Keratinocyte (primary cell): ENCODE results near the gene ELF3.

Experiments used
- EZH2 ChIP-seq: IDR thresholded peaks from one replicate; pipeline ENCODE4 v1.6.1; 2012; ENCODE audit warnings: inconsistent platforms, mild to moderate bottlenecking, low read length, moderate library complexity
- TF ChIP-seq, protein P1 (sequence below), 3 experiments: IDR thresholded peaks in 1 of 3; conservative IDR thresholded peaks in 1 of 3; optimal IDR thresholded peaks in 1 of 3; 2 replicates in 2 of 3; 3 replicates in 1 of 3; pipeline versions ENCODE3 to v1.5.1; 2011; ENCODE audit warnings: low read length in 3 of 3, mild to moderate bottlenecking in 3 of 3, moderate library complexity in 2 of 3, control low read depth in 1 of 3, inconsistent platforms in 1 of 3; ENCODE audit not compliant: insufficient read depth in 2 of 3; ENCODE audit errors: extremely low read depth in 1 of 3

DNA sequence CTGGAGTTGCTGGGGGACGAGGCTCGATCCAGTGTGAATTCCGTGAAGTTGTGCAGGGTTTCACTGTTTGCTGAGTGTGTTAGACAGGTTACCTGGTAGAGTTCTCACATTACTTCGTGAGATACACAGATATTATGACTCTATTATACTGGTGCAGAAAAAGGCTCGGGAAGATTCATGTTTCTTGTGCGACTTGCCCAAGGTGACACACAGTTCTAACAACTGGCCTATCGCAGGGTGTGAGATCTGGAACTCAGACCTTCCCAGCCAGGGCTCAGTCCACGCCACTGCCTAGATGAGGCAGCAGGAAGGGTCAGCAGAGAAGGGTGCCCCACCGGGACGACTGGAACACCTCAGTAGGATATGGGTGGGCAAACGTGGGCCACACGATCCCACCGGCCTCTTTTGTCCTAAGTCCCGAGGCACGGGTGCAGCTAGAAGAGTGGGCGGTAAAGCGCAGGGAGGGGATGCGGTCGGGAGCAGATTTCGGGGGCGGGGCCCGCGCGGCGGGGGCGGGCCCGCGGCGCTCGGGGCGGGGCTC lies 28.2 kb upstream of the ELF3 start:
- TF ChIP-seq EZH2 = no peak
- TF ChIP-seq, protein P1, sequence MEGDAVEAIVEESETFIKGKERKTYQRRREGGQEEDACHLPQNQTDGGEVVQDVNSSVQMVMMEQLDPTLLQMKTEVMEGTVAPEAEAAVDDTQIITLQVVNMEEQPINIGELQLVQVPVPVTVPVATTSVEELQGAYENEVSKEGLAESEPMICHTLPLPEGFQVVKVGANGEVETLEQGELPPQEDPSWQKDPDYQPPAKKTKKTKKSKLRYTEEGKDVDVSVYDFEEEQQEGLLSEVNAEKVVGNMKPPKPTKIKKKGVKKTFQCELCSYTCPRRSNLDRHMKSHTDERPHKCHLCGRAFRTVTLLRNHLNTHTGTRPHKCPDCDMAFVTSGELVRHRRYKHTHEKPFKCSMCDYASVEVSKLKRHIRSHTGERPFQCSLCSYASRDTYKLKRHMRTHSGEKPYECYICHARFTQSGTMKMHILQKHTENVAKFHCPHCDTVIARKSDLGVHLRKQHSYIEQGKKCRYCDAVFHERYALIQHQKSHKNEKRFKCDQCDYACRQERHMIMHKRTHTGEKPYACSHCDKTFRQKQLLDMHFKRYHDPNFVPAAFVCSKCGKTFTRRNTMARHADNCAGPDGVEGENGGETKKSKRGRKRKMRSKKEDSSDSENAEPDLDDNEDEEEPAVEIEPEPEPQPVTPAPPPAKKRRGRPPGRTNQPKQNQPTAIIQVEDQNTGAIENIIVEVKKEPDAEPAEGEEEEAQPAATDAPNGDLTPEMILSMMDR (optimal IDR thresholded peaks at IDR 0.05 in 1 of 3, IDR thresholded peaks at IDR 0.05 in 1 of 3, conservative IDR thresholded peaks at IDR 0.05 in 1 of 3; ENCODE audit: extremely low read depth in 1 of 3, insufficient read depth in 2 of 3, low read length in 3 of 3) = no peak
